ENCODE measurements around the gene SLCO4A1. TPM values are rescaled to one million over a fixed set of nuclear protein-coding genes. Genes with fewer than 3 reads are reported as not detected.

Gene SLCO4A1
- 2.6 and 3.6 TPM in 2 replicates for total RNA-seq
- long read RNA-seq, partial matches to known transcripts: 2 of 2 reads
- long read RNA-seq, other reads (novel, unspliced or antisense): 0 of 2 reads

- Mint-ChIP-seq H3K27me3 (peaks cover 65% of the 10 kb centered on the region), H3K36me3 (ENCODE audit: insufficient read depth) (no peaks in the 10 kb centered on the region), H3K27ac (no peak within 1 kb of the TSS), H3K4me3 (ENCODE audit: low read depth) (peak within 1 kb of the TSS; percentile 61), H3K9me3 (ENCODE audit: low read depth) (no peaks in the 10 kb centered on the region), H3K4me1 (ENCODE audit: low read depth) (peaks cover 5% of the 10 kb centered on the region)
- TF ChIP-seq CTCF (IDR thresholded peaks at IDR 0.05; ENCODE audit: unreplicated experiment): no peak
- peak; percentile 32 for DNase-seq (ENCODE audit: low spot score, unreplicated experiment)
These were observed at the start of gene SLCO4A1 for GRCh38 chr20:62642051-62642665. Gene SLCO4A1, plus strand, starts transcription at chr20:62642503. Its CDS starts 13,952 bp downstream, at chr20:62656455.

GRCh38 chr20:62592506-62593177, 49.7 kb upstream of the SLCO4A1 start:
- no peak for TF ChIP-seq CTCF (IDR thresholded peaks at IDR 0.05; ENCODE audit: unreplicated experiment)

GRCh38 chr20:62593616-62594015, 48.7 kb upstream of the SLCO4A1 start:
- DNase-seq (ENCODE audit: low spot score, unreplicated experiment): no peak
- Mint-ChIP-seq H3K27me3 (peaks cover 39% of the 10 kb centered on the region), H3K27ac (no peak overlapping the region), H3K36me3 (ENCODE audit: insufficient read depth) (no peaks in the 10 kb centered on the region), H3K4me3 (ENCODE audit: low read depth) (no peak overlapping the region), H3K4me1 (ENCODE audit: low read depth) (no peaks in the 10 kb centered on the region), H3K9me3 (ENCODE audit: low read depth) (no peaks in the 10 kb centered on the region)
- no peak for TF ChIP-seq CTCF (IDR thresholded peaks at IDR 0.05; ENCODE audit: unreplicated experiment)

More at GRCh38 chr20:62592506-62593177, 49.7 kb upstream of the SLCO4A1 start:
- Mint-ChIP-seq H3K27me3 (peaks cover 31% of the 10 kb centered on the region), H3K4me3 (ENCODE audit: low read depth) (no peak overlapping the region), H3K27ac (no peak overlapping the region), H3K9me3 (ENCODE audit: low read depth) (no peaks in the 10 kb centered on the region), H3K36me3 (ENCODE audit: insufficient read depth) (no peaks in the 10 kb centered on the region), H3K4me1 (ENCODE audit: low read depth) (no peaks in the 10 kb centered on the region)
- no peak for DNase-seq (ENCODE audit: low spot score, unreplicated experiment)

GRCh38 chr20:62595069-62595468, 47.2 kb upstream of the SLCO4A1 start:
- H3K27ac Mint-ChIP-seq: no peak overlapping the region
- DNase-seq (ENCODE audit: low spot score, unreplicated experiment): no peak
- H3K4me1 Mint-ChIP-seq (ENCODE audit: low read depth): no peaks in the 10 kb centered on the region
- no peak for TF ChIP-seq CTCF (IDR thresholded peaks at IDR 0.05; ENCODE audit: unreplicated experiment)
- H3K9me3 Mint-ChIP-seq (ENCODE audit: low read depth): no peaks in the 10 kb centered on the region
- peaks cover 43% of the 10 kb centered on the region for H3K27me3 Mint-ChIP-seq
- no peak overlapping the region for H3K4me3 Mint-ChIP-seq (ENCODE audit: low read depth)
- H3K36me3 Mint-ChIP-seq (ENCODE audit: insufficient read depth): no peaks in the 10 kb centered on the region

- H3K36me3 Mint-ChIP-seq (ENCODE audit: insufficient read depth): no peaks in the 10 kb centered on the region
- H3K4me1 Mint-ChIP-seq (ENCODE audit: low read depth): no peaks in the 10 kb centered on the region
- no peaks in the 10 kb centered on the region for H3K9me3 Mint-ChIP-seq (ENCODE audit: low read depth)
- peaks cover 44% of the 10 kb centered on the region for H3K27me3 Mint-ChIP-seq
- H3K27ac Mint-ChIP-seq: no peak overlapping the region
- TF ChIP-seq CTCF (IDR thresholded peaks at IDR 0.05; ENCODE audit: unreplicated experiment): no peak
- no peak overlapping the region for H3K4me3 Mint-ChIP-seq (ENCODE audit: low read depth)
- DNase-seq (ENCODE audit: low spot score, unreplicated experiment): no peak
These were observed 46.8 kb upstream of the SLCO4A1 start for GRCh38 chr20:62595491-62595890.
